GM23338 (cell line): ENCODE results near the gene MIOS. TPM values are rescaled to one million over a fixed set of nuclear protein-coding genes. Genes with fewer than 3 reads are reported as not detected.

Source experiments
- ATAC-seq: fragments of 200-7000 bp; cut with Tn5 transposase; 3 replicates; pipeline ENCODE4 v1.9.1; 2020
- DNase-seq: peaks from one replicate; pipeline ENCODE4 v3.0.0-alpha.2; 2015; ENCODE audit warnings: low spot score
- H2AFZ ChIP-seq: fragments of 200-600 bp; sonication (generic); 2 replicates; pipeline ENCODE4 v1.8.0; 2016; ENCODE audit warnings: antibody characterized with exemption, mild to moderate bottlenecking, moderate library complexity
- H3F3A ChIP-seq: fragments of 200-600 bp; sonication (generic); replicated peaks from 2 replicates; pipeline ENCODE4 v1.8.0; 2017; ENCODE audit warnings: antibody characterized with exemption, mixed run types, low read depth
- H3K27ac ChIP-seq: fragments of 200-600 bp; sonication (generic); 2 replicates; pipeline ENCODE4 v1.6.1; 2016; ENCODE audit warnings: low read depth
- H3K27me3 ChIP-seq: fragments of 200-600 bp; sonication (generic); 2 replicates; pipeline ENCODE4 v1.8.0; 2016; ENCODE audit warnings: mild to moderate bottlenecking, mixed run types, moderate library complexity; ENCODE audit not compliant: insufficient read depth
- H3K36me3 ChIP-seq: fragments of 200-600 bp; sonication (generic); 2 replicates; pipeline ENCODE4 v1.8.0; 2016; ENCODE audit warnings: mild to moderate bottlenecking; ENCODE audit not compliant: insufficient read depth
- H3K4me1 ChIP-seq: fragments of 200-600 bp; sonication (generic); 2 replicates; pipeline ENCODE4 v1.8.0; 2016; ENCODE audit warnings: mild to moderate bottlenecking, moderate library complexity; ENCODE audit not compliant: insufficient read depth
- H3K4me2 ChIP-seq: fragments of 200-600 bp; sonication (generic); 2 replicates; pipeline ENCODE4 v1.7.1; 2017; ENCODE audit warnings: mixed run types
- H3K4me3 ChIP-seq: fragments of 200-600 bp; sonication (generic); 2 replicates; pipeline ENCODE4 v1.6.1; 2016; ENCODE audit warnings: mixed run types
- H3K79me2 ChIP-seq: fragments of 200-600 bp; sonication (generic); replicated peaks from 2 replicates; pipeline ENCODE4 v1.8.0; 2017; ENCODE audit warnings: mild to moderate bottlenecking; ENCODE audit not compliant: insufficient read depth
- H3K9me2 ChIP-seq: fragments of 200-600 bp; sonication (generic); 2 replicates; pipeline ENCODE4 v1.8.0; 2017; ENCODE audit not compliant: insufficient read depth
- H4K20me1 ChIP-seq: fragments of 200-600 bp; sonication (generic); replicated peaks from 2 replicates; pipeline ENCODE4 v1.8.0; 2017; ENCODE audit warnings: mild to moderate bottlenecking; ENCODE audit not compliant: insufficient read depth
- H3K27ac Mint-ChIP-seq: 2 replicates; pipeline ENCODE4 v1.8.0; 2020; ENCODE audit warnings: inconsistent platforms, mild to moderate bottlenecking, moderate library complexity, mixed read lengths
- H3K27me3 Mint-ChIP-seq: 3 replicates; pipeline ENCODE4 v1.8.0; 2022; ENCODE audit warnings: low read depth, mild to moderate bottlenecking, moderate library complexity, mixed read lengths, inconsistent platforms; ENCODE audit not compliant: insufficient read depth, poor library complexity
- H3K36me3 Mint-ChIP-seq: 3 replicates; pipeline ENCODE4 v1.8.0; 2021; ENCODE audit warnings: low read depth, mild to moderate bottlenecking, inconsistent platforms, moderate library complexity, mixed read lengths
- H3K4me1 Mint-ChIP-seq: 3 replicates; pipeline ENCODE4 v1.8.0; 2020; ENCODE audit warnings: mild to moderate bottlenecking, inconsistent platforms, mixed read lengths
- H3K4me3 Mint-ChIP-seq: 3 replicates; pipeline ENCODE4 v1.8.0; 2021; ENCODE audit warnings: moderate library complexity, mild to moderate bottlenecking, inconsistent platforms, mixed read lengths
- H3K9me3 Mint-ChIP-seq: 3 replicates; pipeline ENCODE4 v1.8.0; 2020; ENCODE audit warnings: moderate library complexity, mild to moderate bottlenecking, inconsistent platforms, mixed read lengths
- CREB1 ChIP-seq: fragments of 250-450 bp; sonication (Bioruptor Pico); IDR thresholded peaks from 2 replicates; pipeline ENCODE4 v1.5.0; 2020; ENCODE audit warnings: low read depth, mild to moderate bottlenecking, moderate library complexity
- CTCF ChIP-seq, 2 experiments: fragments of 200-600 bp in 1 of 2; sonication (generic) in 1 of 2; conservative IDR thresholded peaks; 2 replicates each; pipeline versions ENCODE4 v1.5.1 to v1.6.1; 2016 to 2017; ENCODE audit warnings: antibody characterized with exemption in 2 of 2, low read depth in 2 of 2, mild to moderate bottlenecking in 2 of 2, moderate library complexity in 1 of 2
- ETS1 ChIP-seq: IDR thresholded peaks from 2 replicates; pipeline ENCODE4 v1.6.1; 2016; ENCODE audit warnings: antibody characterized with exemption
- EZH2 ChIP-seq: fragments of 200-600 bp; sonication (generic); IDR thresholded peaks from one replicate; pipeline ENCODE4 v1.8.0; 2017; ENCODE audit warnings: antibody characterized with exemption, mild to moderate bottlenecking, low read depth; ENCODE audit not compliant: unreplicated experiment
- EZH2phosphoT487 ChIP-seq: fragments of 200-600 bp; sonication (generic); IDR thresholded peaks from one replicate; pipeline ENCODE4 v1.8.1; 2018; ENCODE audit warnings: antibody characterized with exemption; ENCODE audit not compliant: unreplicated experiment
- JUNB ChIP-seq: IDR thresholded peaks from one replicate; pipeline ENCODE4 v1.6.1; 2016; ENCODE audit warnings: antibody characterized with exemption; ENCODE audit not compliant: unreplicated experiment
- NANOG ChIP-seq: IDR thresholded peaks from 2 replicates; pipeline ENCODE4 v1.6.1; 2016; ENCODE audit warnings: antibody characterized with exemption, borderline replicate concordance
- POLR2AphosphoS5 ChIP-seq: IDR thresholded peaks from 2 replicates; pipeline ENCODE4 v1.6.1; 2016; ENCODE audit warnings: antibody characterized with exemption, low read depth
- REST ChIP-seq: IDR thresholded peaks from one replicate; pipeline ENCODE4 v1.6.1; 2018; ENCODE audit warnings: antibody characterized with exemption; ENCODE audit not compliant: unreplicated experiment
- STAT1 ChIP-seq: IDR thresholded peaks from one replicate; pipeline ENCODE4 v1.6.1; 2016; ENCODE audit warnings: antibody characterized with exemption; ENCODE audit not compliant: unreplicated experiment
- ZNF114 ChIP-seq: fragments of 250-450 bp; sonication (Bioruptor Pico); IDR thresholded peaks from 2 replicates; pipeline ENCODE4 v1.5.0; 2020; ENCODE audit warnings: mild to moderate bottlenecking, moderate library complexity
- ZNF331 ChIP-seq: fragments of 250-450 bp; sonication (Bioruptor Pico); IDR thresholded peaks from 2 replicates; pipeline ENCODE4 v1.5.0; 2020; ENCODE audit warnings: low read depth, mild to moderate bottlenecking, moderate library complexity
- ZNF462 ChIP-seq: fragments of 250-450 bp; sonication (Bioruptor Pico); IDR thresholded peaks from 2 replicates; pipeline ENCODE4 v1.5.0; 2020; ENCODE audit warnings: mild to moderate bottlenecking, moderate library complexity
- polyA plus RNA-seq: library from polyadenylated mRNA; unstranded; fragments of >200 nt; fragmentation: Nextera tagmentation; extraction: Ambion mirVana; gene quantifications from 2 replicates; pipeline ENCODE4 v1.2.1, GENCODE V29; 2016
- total RNA-seq: library from RNA; depleted of rRNA; stranded (reverse); fragments of >200 nt; shearing (Covaris generic); gene quantifications from 2 replicates; pipeline ENCODE4 v1.2.3, GENCODE V29; 2014

MIOS gene
- total and polyA plus RNA-seq, 2 experiments from 2014 or later, result 13.1 to 85.7 TPM

- peaks cover 17% of the 10 kb centered on the region for H4K20me1 ChIP-seq
- no peak for DNase-seq
- peak overlapping the region; percentile 86 for H3K4me3 Mint-ChIP-seq
- H2AFZ ChIP-seq, result no peak overlapping the region
- H3K27me3 ChIP-seq, result no peaks in the 10 kb centered on the region
- peaks cover 22% of the 10 kb centered on the region for H3K4me1 ChIP-seq
- no peak overlapping the region for H3K27ac Mint-ChIP-seq
- H3K36me3 Mint-ChIP-seq, result peaks cover 28% of the 10 kb centered on the region
- H3K36me3 ChIP-seq, result peaks cover 5% of the 10 kb centered on the region; the same call in 1 of the 2 replicates
- peaks cover 57% of the 10 kb centered on the region for H3K79me2 ChIP-seq
- H3K4me1 Mint-ChIP-seq, result peaks cover 18% of the 10 kb centered on the region; the same call in 2 of the 3 replicates
- peaks cover 15% of the 10 kb centered on the region for H3K9me3 Mint-ChIP-seq
- TF ChIP-seq REST, result no peak
- TF ChIP-seq JUNB, result no peak
- no peak for TF ChIP-seq NANOG
- TF ChIP-seq EZH2phosphoT487, result no peak
- TF ChIP-seq POLR2AphosphoS5, result no peak
- no peak for TF ChIP-seq STAT1
- no peak for TF ChIP-seq ETS1
- TF ChIP-seq CREB1 (CRISPR knock-in tag), result no peak
- TF ChIP-seq ZNF331 (CRISPR knock-in tag), result no peak
- no peak for TF ChIP-seq EZH2
- TF ChIP-seq ZNF114 (CRISPR knock-in tag), result no peak
- TF ChIP-seq CTCF (conservative IDR thresholded peaks at IDR 0.05; ENCODE audit: low read depth in 2 of 2), result no peak
- TF ChIP-seq ZNF462 (CRISPR knock-in tag), result no peak
- H3F3A ChIP-seq, result peaks cover 4% of the 10 kb centered on the region; the same call in 1 of the 2 replicates
- H3K9me2 ChIP-seq, result peaks cover 8% of the 10 kb centered on the region; the same call in 1 of the 2 replicates
- H3K27ac ChIP-seq, result no peak overlapping the region
- no peak for ATAC-seq
- peak overlapping the region; percentile 93 for H3K4me2 ChIP-seq
- peak overlapping the region; percentile 88 for H3K4me3 ChIP-seq
- H3K27me3 Mint-ChIP-seq, result no peaks in the 10 kb centered on the region
Measured at GRCh38 chr7:7567898-7568531, 1.3 kb downstream of the MIOS start.
